Lower leg skin (tissue), 3 donors: ENCODE measurements around the gene CASP7.

Experiments used
- CTCF ChIP-seq, 3 donors: fragments of 450-650 bp; IDR thresholded peaks; one replicate each; pipeline ENCODE4 v1.5.1; 2016; ENCODE audit warnings: antibody characterized with exemption in 3 of 3, mild to moderate bottlenecking in 3 of 3, moderate library complexity in 2 of 3
- POLR2A ChIP-seq, 2 donors: fragments of 450-650 bp; IDR thresholded peaks; one replicate each; pipeline ENCODE4 v1.6.1; 2016 to 2017; ENCODE audit warnings: antibody characterized with exemption in 2 of 2, mild to moderate bottlenecking in 1 of 2, moderate library complexity in 1 of 2

GRCh38 chr10:113663142-113663541, 16.6 kb upstream of the CASP7 start:
- TF ChIP-seq CTCF (IDR thresholded peaks at IDR 0.05): no peak
- TF ChIP-seq POLR2A (IDR thresholded peaks at IDR 0.05): no peak
